ENCODE data around the gene ELL. TPM values are rescaled to one million over a fixed set of nuclear protein-coding genes. Genes with fewer than 3 reads are reported as not detected.

The ELL gene
- polyA plus RNA-seq, 1 experiment: 2.7 TPM

DNA sequence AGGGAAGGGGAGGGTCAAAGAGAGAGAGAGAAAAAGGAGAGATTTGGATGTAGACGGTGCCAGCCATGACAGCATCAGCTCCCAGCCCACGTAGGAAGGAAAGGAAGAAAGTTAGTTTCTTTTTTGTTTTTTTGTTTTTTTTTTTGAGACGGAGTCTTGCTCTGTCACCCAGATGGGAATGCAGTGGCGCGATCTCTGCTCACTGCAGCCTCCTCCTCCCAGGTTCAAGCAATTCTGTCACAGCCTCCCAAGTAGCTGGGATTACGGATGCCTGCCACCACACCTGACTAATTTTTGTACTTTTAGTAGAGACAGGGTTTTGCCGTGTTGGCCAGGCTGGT is 27.6 kb downstream of the ELL start:
- TF ChIP-seq, protein P1, sequence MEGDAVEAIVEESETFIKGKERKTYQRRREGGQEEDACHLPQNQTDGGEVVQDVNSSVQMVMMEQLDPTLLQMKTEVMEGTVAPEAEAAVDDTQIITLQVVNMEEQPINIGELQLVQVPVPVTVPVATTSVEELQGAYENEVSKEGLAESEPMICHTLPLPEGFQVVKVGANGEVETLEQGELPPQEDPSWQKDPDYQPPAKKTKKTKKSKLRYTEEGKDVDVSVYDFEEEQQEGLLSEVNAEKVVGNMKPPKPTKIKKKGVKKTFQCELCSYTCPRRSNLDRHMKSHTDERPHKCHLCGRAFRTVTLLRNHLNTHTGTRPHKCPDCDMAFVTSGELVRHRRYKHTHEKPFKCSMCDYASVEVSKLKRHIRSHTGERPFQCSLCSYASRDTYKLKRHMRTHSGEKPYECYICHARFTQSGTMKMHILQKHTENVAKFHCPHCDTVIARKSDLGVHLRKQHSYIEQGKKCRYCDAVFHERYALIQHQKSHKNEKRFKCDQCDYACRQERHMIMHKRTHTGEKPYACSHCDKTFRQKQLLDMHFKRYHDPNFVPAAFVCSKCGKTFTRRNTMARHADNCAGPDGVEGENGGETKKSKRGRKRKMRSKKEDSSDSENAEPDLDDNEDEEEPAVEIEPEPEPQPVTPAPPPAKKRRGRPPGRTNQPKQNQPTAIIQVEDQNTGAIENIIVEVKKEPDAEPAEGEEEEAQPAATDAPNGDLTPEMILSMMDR (IDR thresholded peaks at IDR 0.05; ENCODE audit: low read depth, low read length): no peak
- Histone ChIP-seq H3K9me3 (ENCODE audit: control insufficient read depth, insufficient read depth, low read length) (no peaks in the 10 kb centered on the region), H3K27me3 (ENCODE audit: control insufficient read depth, insufficient read depth, low read length) (no peaks in the 10 kb centered on the region), H3K27ac (ENCODE audit: low read depth, low read length) (peak overlapping the region; percentile 39), H3K4me3 (ENCODE audit: low read depth, low read length) (no peak overlapping the region)
- CTCF ChIA-PET: no interaction called here
- DNase-seq (ENCODE audit: low read depth, low spot score): no peak
- POLR2A ChIA-PET: interaction anchor here (0.5 to 0.6 kb wide), 2 partner anchors 31 to 45 kb away, joined by 4 to 6 read pairs; no protein-coding TSS in a partner anchor

GRCh38 chr19:18493440-18494266 is 28.2 kb downstream of the ELL start:
- TF ChIP-seq, protein P1 (IDR thresholded peaks at IDR 0.05; ENCODE audit: low read depth, low read length): no peak
- Histone ChIP-seq H3K4me3 (ENCODE audit: low read depth, low read length) (no peak overlapping the region), H3K27ac (ENCODE audit: low read depth, low read length) (peak overlapping the region; percentile 39), H3K9me3 (ENCODE audit: control insufficient read depth, insufficient read depth, low read length) (no peaks in the 10 kb centered on the region), H3K27me3 (ENCODE audit: control insufficient read depth, insufficient read depth, low read length) (no peaks in the 10 kb centered on the region)
- ChIA-PET POLR2A (interaction anchor here (0.5 to 1.4 kb wide), 4 partner anchors 20 to 45 kb away, joined by 3 to 6 read pairs (median 4); no protein-coding TSS in a partner anchor), CTCF (interaction anchor here (0.5 to 0.8 kb wide), 2 partner anchors 14 to 503 kb away, joined by 3 to 4 read pairs; no protein-coding TSS in a partner anchor)
- no peak for DNase-seq (ENCODE audit: low read depth, low spot score)

DNA sequence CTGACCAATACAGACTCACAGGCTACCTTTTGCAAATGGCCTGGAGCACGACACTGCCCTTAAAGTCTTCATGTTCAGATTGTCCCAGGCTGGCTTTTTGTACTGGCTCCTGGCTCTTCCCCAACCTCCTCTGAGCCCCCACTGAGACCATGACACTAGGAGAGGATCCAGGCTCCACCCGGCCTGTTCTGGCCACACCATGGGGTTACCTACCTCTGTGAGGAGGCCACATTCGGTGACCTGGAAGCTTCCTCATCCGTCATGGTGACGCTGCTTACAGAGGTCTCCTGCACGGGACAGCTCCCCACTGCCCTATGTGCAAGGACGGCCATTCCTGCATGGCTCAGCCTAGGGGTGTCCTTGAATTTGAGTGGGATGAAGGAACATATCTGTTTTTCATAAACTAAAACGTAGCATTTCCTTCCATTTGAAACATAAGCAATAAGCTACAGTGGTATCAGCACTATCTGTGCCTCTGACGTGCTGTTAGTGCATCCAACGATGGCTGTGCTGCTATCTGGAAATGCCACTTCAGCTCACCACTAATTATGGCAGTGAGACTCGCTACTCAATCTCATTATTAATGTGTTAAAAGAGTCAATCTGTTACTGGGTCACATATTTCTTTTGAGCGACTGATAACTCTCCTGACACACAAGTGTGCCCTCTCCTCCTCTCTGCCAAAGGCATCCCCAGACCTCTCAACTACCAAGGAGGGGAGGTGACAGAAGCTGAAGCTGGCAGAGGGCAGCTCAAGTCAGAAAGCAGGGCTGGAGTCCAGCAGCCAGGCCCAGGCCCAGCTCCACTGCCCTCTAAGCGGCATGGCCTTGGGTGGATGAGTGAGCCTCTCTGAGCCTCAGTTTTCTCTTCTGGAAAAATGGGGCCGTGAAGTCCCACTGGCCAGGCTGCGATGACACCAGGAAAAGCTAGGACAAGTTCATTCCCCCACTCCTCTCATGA is 29.6 kb downstream of the ELL start:
- CTCF ChIA-PET: interaction anchor here (1.2 kb wide), 1 partner anchor 29 kb away, joined by 3 read pairs; no protein-coding TSS in a partner anchor
- DNase-seq (ENCODE audit: low read depth, low spot score): no peak
- no peak overlapping the region for H3K4me3 ChIP-seq (ENCODE audit: low read depth, low read length)
- no peaks in the 10 kb centered on the region for H3K9me3 ChIP-seq (ENCODE audit: control insufficient read depth, insufficient read depth, low read length)
- POLR2A ChIA-PET: interaction anchor here (1.4 kb wide), 1 partner anchor 19 kb away, joined by 4 read pairs; no protein-coding TSS in a partner anchor
- no peak overlapping the region for H3K27ac ChIP-seq (ENCODE audit: low read depth, low read length)
- no peaks in the 10 kb centered on the region for H3K27me3 ChIP-seq (ENCODE audit: control insufficient read depth, insufficient read depth, low read length)
- TF ChIP-seq, protein P1 (IDR thresholded peaks at IDR 0.05; ENCODE audit: low read depth, low read length): no peak

DNA sequence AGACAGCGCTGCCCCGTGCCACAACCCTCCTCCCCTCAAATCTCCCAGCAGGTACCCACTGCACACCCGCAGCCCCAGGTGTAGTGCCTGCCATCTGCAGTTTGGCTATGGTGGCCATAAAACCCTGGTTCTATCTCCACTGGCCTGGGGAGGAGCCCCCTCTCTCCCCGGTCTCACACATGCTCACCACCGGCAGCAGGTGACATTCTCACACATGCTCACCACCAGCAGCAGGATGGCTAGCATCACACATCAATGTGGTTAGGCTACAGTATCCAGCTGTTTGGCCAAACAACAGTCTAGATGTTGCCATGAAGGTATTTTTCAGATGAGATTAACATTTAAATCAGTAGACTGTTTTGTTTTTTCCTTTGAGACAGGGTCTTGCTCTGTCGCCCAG is 31.1 kb downstream of the ELL start:
- H3K27ac ChIP-seq (ENCODE audit: low read depth, low read length): no peak overlapping the region
- H3K27me3 ChIP-seq (ENCODE audit: control insufficient read depth, insufficient read depth, low read length): no peaks in the 10 kb centered on the region
- POLR2A ChIA-PET: no interaction called here
- H3K9me3 ChIP-seq (ENCODE audit: control insufficient read depth, insufficient read depth, low read length): no peaks in the 10 kb centered on the region
- CTCF ChIA-PET: no interaction called here
- no peak overlapping the region for H3K4me3 ChIP-seq (ENCODE audit: low read depth, low read length)
- no peak for DNase-seq (ENCODE audit: low read depth, low spot score)
- TF ChIP-seq, protein P1 (IDR thresholded peaks at IDR 0.05; ENCODE audit: low read depth, low read length): no peak
